ENCODE measurements around the gene TAF5L. TPM values are rescaled to one million over a fixed set of nuclear protein-coding genes. Genes with fewer than 3 reads are reported as not detected.
"Not testable (repeated sequence)": the region's sequence is repeated elsewhere in the genome, so short reads cannot be mapped to it uniquely, and the experiment has no call there.

Gene TAF5L
- total RNA-seq, 2 donors from 2014 or later, result 26.5 to 30.7 TPM

- H3K9me3 Mint-ChIP-seq, result no peaks in the 10 kb centered on the region
- H3K4me3 Mint-ChIP-seq, result no peak overlapping the region
Observed at GRCh38 chr1:229629261-229629660, 3.3 kb upstream of the TAF5L start.

GRCh38 chr1:229627003-229627402 is 1.1 kb upstream of the TAF5L start:
- DNase-seq (ENCODE audit: low spot score) (no peak), ATAC-seq (no peak)
- H3K4me1 Mint-ChIP-seq (ENCODE audit: low read depth in 2 of 2), result peaks cover 37 to 52% of the 10 kb centered on the region in 2 donors
- peaks cover 17% of the 10 kb centered on the region for H3K36me3 Mint-ChIP-seq
- peak overlapping the region; percentile 82 to 96 for H3K27ac Mint-ChIP-seq
- no peaks in the 10 kb centered on the region for H3K9me3 Mint-ChIP-seq
- no peaks in the 10 kb centered on the region for H3K27me3 Mint-ChIP-seq
- H3K4me3 Mint-ChIP-seq, result peak overlapping the region; percentile 85

More at GRCh38 chr1:229629261-229629660, 3.3 kb upstream of the TAF5L start:
- DNase-seq (ENCODE audit: low spot score) (no peak), ATAC-seq (no peak)
- Mint-ChIP-seq H3K4me1 (ENCODE audit: low read depth in 2 of 2) (peaks cover 26 to 38% of the 10 kb centered on the region in 2 donors), H3K27me3 (no peaks in the 10 kb centered on the region), H3K27ac (no peak overlapping the region), H3K36me3 (peaks cover 14% of the 10 kb centered on the region)

GRCh38 chr1:229625071-229625914 is 629 bp downstream of the TAF5L start:
- no peaks in the 10 kb centered on the region for H3K9me3 Mint-ChIP-seq
- H3K36me3 Mint-ChIP-seq, result peaks cover 16% of the 10 kb centered on the region
- DNase-seq (ENCODE audit: low spot score), result peak; percentile 70
- H3K4me3 Mint-ChIP-seq, result peak overlapping the region; percentile 97
- H3K27ac Mint-ChIP-seq, result peak overlapping the region; percentile 81 to 85
- H3K4me1 Mint-ChIP-seq (ENCODE audit: low read depth in 2 of 2), result peaks cover 37 to 51% of the 10 kb centered on the region in 2 donors
- peak; percentile 68 to 74 for ATAC-seq
- no peaks in the 10 kb centered on the region for H3K27me3 Mint-ChIP-seq

- peaks cover 10% of the 10 kb centered on the region for H3K36me3 Mint-ChIP-seq
- peak overlapping the region; percentile 97 for H3K4me3 Mint-ChIP-seq
- ATAC-seq (no peak), DNase-seq (ENCODE audit: low spot score) (no peak)
- H3K27me3 Mint-ChIP-seq, result no peaks in the 10 kb centered on the region
- peaks cover 44 to 58% of the 10 kb centered on the region in 2 donors for H3K4me1 Mint-ChIP-seq (ENCODE audit: low read depth in 2 of 2)
- no peaks in the 10 kb centered on the region for H3K9me3 Mint-ChIP-seq
- H3K27ac Mint-ChIP-seq, result peak overlapping the region; percentile 81 to 85
Observed at GRCh38 chr1:229624521-229625070, 1.3 kb downstream of the TAF5L start.

- DNase-seq (ENCODE audit: low spot score), result no peak
- Mint-ChIP-seq H3K4me3 (peak overlapping the region; percentile 97), H3K27me3 (no peaks in the 10 kb centered on the region), H3K36me3 (peaks cover 10% of the 10 kb centered on the region), H3K27ac (peak overlapping the region in 1 of 2 donors; percentile 35), H3K4me1 (ENCODE audit: low read depth in 2 of 2) (peaks cover 46 to 62% of the 10 kb centered on the region in 2 donors), H3K9me3 (no peaks in the 10 kb centered on the region)
- no peak for ATAC-seq
Observed at GRCh38 chr1:229623838-229624237, 2.1 kb downstream of the TAF5L start.

GRCh38 chr1:229623225-229623624 is 2.7 kb downstream of the TAF5L start:
- Mint-ChIP-seq H3K27me3 (no peaks in the 10 kb centered on the region), H3K27ac (peak overlapping the region in 1 of 2 donors; percentile 35), H3K36me3 (peaks cover 6% of the 10 kb centered on the region), H3K4me1 (ENCODE audit: low read depth in 2 of 2) (peaks cover 46 to 58% of the 10 kb centered on the region in 2 donors), H3K4me3 (no peak overlapping the region), H3K9me3 (no peaks in the 10 kb centered on the region)
- no peak for ATAC-seq
- DNase-seq (ENCODE audit: low spot score), result no peak

GRCh38 chr1:229622641-229623120 is 3.2 kb downstream of the TAF5L start:
- not testable (repeated sequence) for H3K27me3 Mint-ChIP-seq; H3K9me3 Mint-ChIP-seq; ATAC-seq; DNase-seq (ENCODE audit: low spot score); H3K27ac Mint-ChIP-seq; H3K36me3 Mint-ChIP-seq; H3K4me3 Mint-ChIP-seq
- peaks cover 46 to 58% of the 10 kb centered on the region in 2 donors for H3K4me1 Mint-ChIP-seq (ENCODE audit: low read depth in 2 of 2)

GRCh38 chr1:229621663-229622062 is 4.3 kb downstream of the TAF5L start:
- peaks cover 40 to 48% of the 10 kb centered on the region in 2 donors for H3K4me1 Mint-ChIP-seq (ENCODE audit: low read depth in 2 of 2)
- no peak overlapping the region for H3K27ac Mint-ChIP-seq
- no peak for ATAC-seq
- DNase-seq (ENCODE audit: low spot score), result no peak
- peaks cover 6% of the 10 kb centered on the region for H3K36me3 Mint-ChIP-seq
- H3K4me3 Mint-ChIP-seq, result no peak overlapping the region
- H3K27me3 Mint-ChIP-seq, result no peaks in the 10 kb centered on the region
- H3K9me3 Mint-ChIP-seq, result no peaks in the 10 kb centered on the region

GRCh38 chr1:229620876-229621275 is 5.0 kb downstream of the TAF5L start:
- peaks cover 37 to 45% of the 10 kb centered on the region in 2 donors for H3K4me1 Mint-ChIP-seq (ENCODE audit: low read depth in 2 of 2)
- H3K4me3 Mint-ChIP-seq, result no peak overlapping the region
- no peak for ATAC-seq
- H3K27ac Mint-ChIP-seq, result no peak overlapping the region
- H3K36me3 Mint-ChIP-seq, result peaks cover 6% of the 10 kb centered on the region
- no peaks in the 10 kb centered on the region for H3K27me3 Mint-ChIP-seq
- no peaks in the 10 kb centered on the region for H3K9me3 Mint-ChIP-seq
- DNase-seq (ENCODE audit: low spot score), result no peak

- peaks cover 6% of the 10 kb centered on the region for H3K36me3 Mint-ChIP-seq
- H3K27ac Mint-ChIP-seq, result peak overlapping the region; percentile 1 to 18
- no peak overlapping the region for H3K4me3 Mint-ChIP-seq
- ATAC-seq, result no peak
- H3K4me1 Mint-ChIP-seq (ENCODE audit: low read depth in 2 of 2), result peaks cover 30 to 39% of the 10 kb centered on the region in 2 donors
- no peaks in the 10 kb centered on the region for H3K27me3 Mint-ChIP-seq
- no peaks in the 10 kb centered on the region for H3K9me3 Mint-ChIP-seq
- DNase-seq (ENCODE audit: low spot score), result no peak
Observed at GRCh38 chr1:229619614-229620013, 6.3 kb downstream of the TAF5L start.

GRCh38 chr1:229619002-229619401 is 6.9 kb downstream of the TAF5L start:
- H3K9me3 Mint-ChIP-seq, result no peaks in the 10 kb centered on the region
- H3K4me3 Mint-ChIP-seq, result no peak overlapping the region
- H3K27me3 Mint-ChIP-seq, result no peaks in the 10 kb centered on the region
- no peak for DNase-seq (ENCODE audit: low spot score)
- peaks cover 6% of the 10 kb centered on the region for H3K36me3 Mint-ChIP-seq
- H3K27ac Mint-ChIP-seq, result no peak overlapping the region
- no peak for ATAC-seq
- H3K4me1 Mint-ChIP-seq (ENCODE audit: low read depth in 2 of 2), result peaks cover 26 to 33% of the 10 kb centered on the region in 2 donors

GRCh38 chr1:229617351-229618100 is 8.4 kb downstream of the TAF5L start:
- no peak overlapping the region for H3K27ac Mint-ChIP-seq
- H3K36me3 Mint-ChIP-seq, result no peaks in the 10 kb centered on the region
- no peak for ATAC-seq
- peaks cover 18 to 24% of the 10 kb centered on the region in 2 donors for H3K4me1 Mint-ChIP-seq (ENCODE audit: low read depth in 2 of 2)
- H3K27me3 Mint-ChIP-seq, result no peaks in the 10 kb centered on the region
- DNase-seq (ENCODE audit: low spot score), result no peak
- no peak overlapping the region for H3K4me3 Mint-ChIP-seq
- no peaks in the 10 kb centered on the region for H3K9me3 Mint-ChIP-seq

GRCh38 chr1:229614701-229615100 is 11.2 kb downstream of the TAF5L start:
- no peak for ATAC-seq
- Mint-ChIP-seq H3K4me3 (no peak overlapping the region), H3K27me3 (no peaks in the 10 kb centered on the region), H3K36me3 (peaks cover 17% of the 10 kb centered on the region), H3K4me1 (ENCODE audit: low read depth in 2 of 2) (peaks cover 7 to 9% of the 10 kb centered on the region in 2 donors), H3K9me3 (no peaks in the 10 kb centered on the region), H3K27ac (no peak overlapping the region)
- no peak for DNase-seq (ENCODE audit: low spot score)
